Left renal cortex interstitium (tissue), 4 donors: Measurements from ENCODE around the gene IL1R1. TPM values are rescaled to one million over a fixed set of nuclear protein-coding genes. Genes with fewer than 3 reads are reported as not detected.

Source experiments
- DNase-seq, 4 donors: peaks; one replicate each; pipeline ENCODE4 v3.0.0-alpha.2; 2013; ENCODE audit warnings: low read depth in 4 of 4, low spot score in 2 of 4, missing footprints in 1 of 4
- polyA plus RNA-seq, 4 donors: library from polyadenylated mRNA; unstranded; fragments of 120-200 nt; gene quantifications; one replicate each; pipeline ENCODE4 v1.2.1, GENCODE V29; 2013; ENCODE audit not compliant: insufficient read length in 4 of 4

IL1R1 gene
- polyA plus RNA-seq, 4 donors: 28.5 to 40.0 (median 31.1) TPM

GRCh38 chr2:102137138-102137537 is 5.4 kb upstream of the IL1R1 start:
- no peak for DNase-seq

GRCh38 chr2:102138331-102138730 is 4.2 kb upstream of the IL1R1 start:
- DNase-seq: no peak

- DNase-seq: no peak
Observed at GRCh38 chr2:102139851-102140250, 2.7 kb upstream of the IL1R1 start.

- no peak for DNase-seq
Observed at GRCh38 chr2:102140377-102140776, 2.2 kb upstream of the IL1R1 start.

GRCh38 chr2:102141011-102141943 is 1.3 kb upstream of the IL1R1 start:
- peak in 1 of 4 donors; percentile 41 for DNase-seq

DNA sequence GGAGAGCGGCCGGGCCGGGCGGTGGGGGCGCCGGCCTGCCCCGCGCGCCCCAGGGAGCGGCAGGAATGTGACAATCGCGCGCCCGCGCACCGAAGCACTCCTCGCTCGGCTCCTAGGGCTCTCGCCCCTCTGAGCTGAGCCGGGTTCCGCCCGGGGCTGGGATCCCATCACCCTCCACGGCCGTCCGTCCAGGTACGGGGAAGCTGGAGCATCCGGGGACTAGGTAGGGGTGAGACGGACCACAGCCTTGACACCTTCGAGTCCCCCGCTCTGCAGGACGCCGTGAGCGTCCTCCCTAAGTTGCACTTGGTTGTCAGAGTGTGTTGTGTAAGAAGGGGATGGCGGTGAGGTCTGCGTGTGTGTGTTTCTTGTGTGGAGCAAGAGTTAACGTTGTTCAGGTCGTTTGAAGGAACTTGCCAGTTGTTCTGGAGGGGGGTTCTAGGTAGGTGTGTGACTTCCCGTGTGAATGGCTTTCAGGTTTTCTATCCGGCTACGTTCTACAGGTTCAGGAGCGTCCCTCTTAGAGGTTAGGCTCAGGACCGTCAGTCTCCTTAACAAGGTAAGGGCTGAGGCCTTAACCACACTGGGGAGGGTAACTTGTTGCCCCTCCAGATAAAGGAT is 393 bp downstream of the IL1R1 start:
- no peak for DNase-seq

- DNase-seq: no peak
Observed at GRCh38 chr2:102143450-102143985, 972 bp downstream of the IL1R1 start.

DNA sequence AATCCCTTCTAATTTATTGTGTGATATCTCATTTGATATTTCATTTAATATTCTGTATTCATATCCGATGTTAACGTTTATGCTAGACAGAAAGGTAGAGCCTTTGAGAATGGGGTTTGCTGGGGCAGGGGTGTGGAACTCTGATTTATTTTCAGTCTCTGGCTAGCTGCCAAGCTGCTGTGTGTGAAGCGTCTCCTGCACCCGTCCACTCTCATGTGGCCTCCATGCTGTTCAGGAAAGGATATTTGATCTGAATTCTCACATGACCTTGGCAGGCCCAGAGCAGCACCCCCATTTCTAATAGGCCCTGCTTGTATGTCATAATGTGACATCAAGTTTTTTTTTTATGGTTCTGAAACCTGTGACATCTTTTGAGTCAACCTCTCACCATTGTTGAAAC is 1.6 kb downstream of the IL1R1 start:
- DNase-seq: no peak

DNA sequence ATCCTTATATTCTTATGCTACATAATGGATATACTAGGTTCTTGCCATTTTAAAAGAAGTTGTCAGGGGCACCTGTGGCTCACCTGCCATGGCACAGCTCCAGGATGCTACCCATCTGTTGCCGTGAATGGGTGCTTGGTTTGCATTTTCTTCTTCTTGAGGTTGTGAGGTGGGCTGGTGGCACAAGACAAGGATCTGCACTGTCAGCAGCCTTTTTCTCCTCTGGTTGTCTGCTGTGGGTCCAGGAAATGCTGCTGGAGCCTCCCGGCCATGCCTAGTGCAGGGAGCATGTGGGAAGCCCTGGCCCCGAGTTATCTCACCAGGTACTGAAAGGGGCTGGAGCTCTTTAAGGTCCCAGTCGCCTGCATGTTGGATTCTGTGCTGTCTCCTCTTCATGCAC is 2.6 kb downstream of the IL1R1 start:
- no peak for DNase-seq

GRCh38 chr2:102145934-102146333 is 3.4 kb downstream of the IL1R1 start:
- DNase-seq: no peak

DNA sequence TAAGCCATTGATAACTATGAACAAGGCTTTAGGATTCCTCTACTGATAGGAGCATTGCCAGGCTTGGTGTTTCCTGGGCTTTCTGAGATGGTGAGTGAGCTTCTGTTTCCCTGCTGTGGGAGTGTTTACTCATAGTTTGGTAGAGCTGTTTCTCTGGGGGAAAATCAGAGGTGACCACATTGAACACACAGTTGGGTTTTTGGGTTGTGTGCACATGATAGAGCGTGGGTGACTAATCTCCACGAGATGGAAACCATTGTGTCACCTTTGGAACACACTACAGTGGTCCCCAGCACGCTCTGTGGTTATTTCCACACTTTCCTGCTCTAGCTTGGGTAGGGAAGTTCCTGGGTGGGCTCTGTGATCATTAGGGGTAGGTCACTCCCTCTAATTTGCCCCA is 5.4 kb downstream of the IL1R1 start:
- no peak for DNase-seq

GRCh38 chr2:102149243-102149642 is 6.7 kb downstream of the IL1R1 start:
- DNase-seq: no peak

DNA sequence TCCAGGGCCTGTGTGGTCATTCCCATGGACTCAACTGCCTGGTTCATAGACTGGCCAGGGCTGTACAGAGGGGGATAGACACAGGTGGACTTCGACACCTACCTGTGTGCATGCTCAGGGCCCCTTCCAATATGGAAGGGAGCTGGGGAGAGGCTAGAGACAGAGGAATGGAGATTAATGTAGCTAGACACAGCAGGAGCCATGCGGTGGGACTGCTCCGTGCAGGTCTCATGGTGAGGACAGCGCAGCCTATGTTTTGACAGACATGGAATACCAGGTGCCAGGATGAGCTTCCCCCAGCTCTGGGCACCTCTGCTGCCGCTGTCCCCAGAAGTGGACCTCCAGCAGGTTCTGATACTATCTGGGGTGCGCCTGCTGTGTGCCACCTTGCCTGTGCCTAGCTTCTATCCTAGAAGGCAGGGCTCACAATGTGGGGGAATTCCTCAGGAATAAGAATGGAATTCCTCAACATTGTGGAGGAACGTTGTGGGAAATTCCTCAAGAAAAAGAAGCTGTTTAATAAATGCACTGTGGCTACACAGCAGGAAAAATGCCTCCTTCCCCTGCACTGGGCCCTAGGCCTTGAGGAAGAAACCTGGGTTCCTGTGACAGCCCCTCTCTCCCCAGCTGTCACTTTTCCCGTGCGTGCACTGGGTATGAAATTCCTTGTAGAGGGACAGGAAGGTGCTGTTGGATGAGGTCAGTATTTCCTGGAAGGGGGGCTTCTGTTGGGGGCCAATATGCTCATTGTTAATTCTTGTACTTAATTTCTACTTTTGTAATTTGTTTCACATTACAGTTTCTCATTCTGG is 7.3 kb downstream of the IL1R1 start:
- DNase-seq: no peak

- no peak for DNase-seq
Observed at GRCh38 chr2:102154364-102154763, 11.8 kb downstream of the IL1R1 start.

DNA sequence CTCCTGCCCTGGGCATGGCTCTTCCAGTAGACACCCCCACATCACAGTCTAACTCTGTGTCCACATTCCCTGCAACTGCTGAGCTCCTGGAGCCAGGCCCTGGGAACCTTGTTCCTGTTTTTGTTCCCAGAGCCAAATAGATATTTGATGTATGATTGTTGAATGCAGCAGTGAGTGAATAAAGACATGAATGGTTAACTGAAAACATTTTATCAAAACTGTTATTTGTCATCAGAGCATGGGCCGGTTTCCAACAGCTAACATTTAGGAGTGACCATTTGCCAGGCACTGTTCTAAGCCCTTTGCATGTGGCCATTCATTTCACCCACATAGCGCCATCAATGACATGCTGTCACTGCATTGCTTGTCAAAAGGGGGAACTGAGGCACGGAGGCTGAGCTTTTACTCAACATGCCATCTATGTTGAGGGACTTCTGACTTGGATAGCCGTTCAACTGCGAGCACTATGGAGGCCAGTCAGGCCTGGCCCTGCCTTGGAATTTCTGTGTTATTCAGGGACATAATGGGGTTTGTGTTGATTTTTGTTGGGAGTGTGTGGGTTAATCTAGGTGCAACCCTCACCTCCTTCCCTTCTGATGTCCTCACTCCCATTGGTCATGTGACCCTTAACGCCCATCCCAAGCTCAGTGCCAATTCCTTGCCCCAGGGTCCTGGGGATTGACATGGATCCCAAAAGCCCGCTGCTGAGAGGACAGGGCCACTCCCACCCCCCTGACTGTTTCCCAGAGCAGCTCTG is 12.6 kb downstream of the IL1R1 start:
- no peak for DNase-seq

GRCh38 chr2:102155703-102156515 is 13.4 kb downstream of the IL1R1 start:
- no peak for DNase-seq

GRCh38 chr2:102158011-102158755 is 15.6 kb downstream of the IL1R1 start:
- DNase-seq: no peak

- no peak for DNase-seq
Observed at GRCh38 chr2:102159295-102159694, 16.7 kb downstream of the IL1R1 start.
